GM19043 (cell line): ENCODE measurements around the gene BCL2.
A peak's percentile ranks its signal among the peaks of the same experiment; 100 is the strongest.

ENCODE experiments used
- ATAC-seq: cut with Tn5 transposase; IDR thresholded peaks from one replicate; pipeline ENCODE4 v1.9.1; 2021; ENCODE audit warnings: low read depth; ENCODE audit not compliant: unreplicated experiment

BCL2 gene

GRCh38 chr18:63131106-63131958 lies 188.2 kb downstream of the BCL2 start:
- ATAC-seq, result peak; percentile 52

GRCh38 chr18:63130176-63130575 lies 189.4 kb downstream of the BCL2 start:
- ATAC-seq, result no peak

- no peak for ATAC-seq
These were observed 191.2 kb downstream of the BCL2 start for GRCh38 chr18:63128237-63128974.

GRCh38 chr18:63126134-63127069 lies 193.2 kb downstream of the BCL2 start:
- no peak for ATAC-seq

GRCh38 chr18:63120620-63121019 lies 198.9 kb downstream of the BCL2 start:
- ATAC-seq, result no peak

- no peak for ATAC-seq
These were observed 199.9 kb downstream of the BCL2 start for GRCh38 chr18:63119647-63120046.

- no peak for ATAC-seq
These were observed 205.5 kb downstream of the BCL2 start for GRCh38 chr18:63113899-63114565.

- no peak for ATAC-seq
These were observed 206.9 kb downstream of the BCL2 start for GRCh38 chr18:63112706-63113105.

- peak; percentile 60 for ATAC-seq
These were observed 207.7 kb downstream of the BCL2 start for GRCh38 chr18:63111671-63112402.

- no peak for ATAC-seq
These were observed 209.8 kb downstream of the BCL2 start for GRCh38 chr18:63109802-63110201.

- no peak for ATAC-seq
These were observed 210.5 kb downstream of the BCL2 start for GRCh38 chr18:63109022-63109421.

- no peak for ATAC-seq
These were observed 211.6 kb downstream of the BCL2 start for GRCh38 chr18:63107931-63108330.

GRCh38 chr18:63107171-63107845 lies 212.3 kb downstream of the BCL2 start:
- peak; percentile 31 for ATAC-seq

GRCh38 chr18:63106727-63107126 lies 212.8 kb downstream of the BCL2 start:
- peak; percentile 28 for ATAC-seq

- ATAC-seq, result peak; percentile 51
These were observed 213.8 kb downstream of the BCL2 start for GRCh38 chr18:63105636-63106316.

GRCh38 chr18:63104868-63105267 lies 214.7 kb downstream of the BCL2 start:
- ATAC-seq, result no peak

GRCh38 chr18:63102941-63103744 lies 216.4 kb downstream of the BCL2 start:
- ATAC-seq, result no peak

GRCh38 chr18:63100630-63101055 lies 218.9 kb downstream of the BCL2 start:
- ATAC-seq, result no peak
